ENCODE measurements around the gene WDR93. TPM values are rescaled to one million over a fixed set of nuclear protein-coding genes. Genes with fewer than 3 reads are reported as not detected.
A peak's percentile ranks its signal among the peaks of the same experiment; 100 is the strongest.
"Not testable (repeated sequence)": the region's sequence is repeated elsewhere in the genome, so short reads cannot be mapped to it uniquely, and the experiment has no call there.

Gene WDR93
- total RNA-seq, 1 donor from 2014 or later, result not detected

GRCh38 chr15:89681146-89681545, 9.5 kb upstream of the WDR93 start:
- no peak for DNase-seq
- Mint-ChIP-seq H3K27ac (ENCODE audit: unreplicated experiment) (no peak overlapping the region), H3K36me3 (ENCODE audit: unreplicated experiment) (no peaks in the 10 kb centered on the region), H3K4me1 (ENCODE audit: low read depth, unreplicated experiment) (no peaks in the 10 kb centered on the region), H3K9me3 (ENCODE audit: unreplicated experiment) (no peaks in the 10 kb centered on the region), H3K27me3 (ENCODE audit: unreplicated experiment) (no peaks in the 10 kb centered on the region), H3K4me3 (ENCODE audit: unreplicated experiment) (no peak overlapping the region)
- no peak for TF ChIP-seq CTCF (IDR thresholded peaks at IDR 0.05; ENCODE audit: partially characterized antibody, unreplicated experiment)

GRCh38 chr15:89685995-89686394, 4.6 kb upstream of the WDR93 start:
- H3K27ac Mint-ChIP-seq (ENCODE audit: unreplicated experiment), result no peak overlapping the region
- no peak for TF ChIP-seq CTCF (IDR thresholded peaks at IDR 0.05; ENCODE audit: partially characterized antibody, unreplicated experiment)

GRCh38 chr15:89686522-89686921, 4.1 kb upstream of the WDR93 start:
- TF ChIP-seq CTCF (IDR thresholded peaks at IDR 0.05; ENCODE audit: partially characterized antibody, unreplicated experiment), result no peak
- Mint-ChIP-seq H3K27ac (ENCODE audit: unreplicated experiment) (no peak overlapping the region), H3K36me3 (ENCODE audit: unreplicated experiment) (no peaks in the 10 kb centered on the region), H3K9me3 (ENCODE audit: unreplicated experiment) (no peaks in the 10 kb centered on the region), H3K27me3 (ENCODE audit: unreplicated experiment) (no peaks in the 10 kb centered on the region), H3K4me1 (ENCODE audit: low read depth, unreplicated experiment) (no peaks in the 10 kb centered on the region), H3K4me3 (ENCODE audit: unreplicated experiment) (no peak overlapping the region)
- no peak for DNase-seq

More at GRCh38 chr15:89685995-89686394, 4.6 kb upstream of the WDR93 start:
- H3K27me3 Mint-ChIP-seq (ENCODE audit: unreplicated experiment), result no peaks in the 10 kb centered on the region
- no peaks in the 10 kb centered on the region for H3K36me3 Mint-ChIP-seq (ENCODE audit: unreplicated experiment)
- H3K4me1 Mint-ChIP-seq (ENCODE audit: low read depth, unreplicated experiment), result no peaks in the 10 kb centered on the region
- no peak overlapping the region for H3K4me3 Mint-ChIP-seq (ENCODE audit: unreplicated experiment)
- no peaks in the 10 kb centered on the region for H3K9me3 Mint-ChIP-seq (ENCODE audit: unreplicated experiment)
- DNase-seq, result no peak

GRCh38 chr15:89689930-89690275, 708 bp upstream of the WDR93 start:
- H3K36me3 Mint-ChIP-seq (ENCODE audit: unreplicated experiment); H3K4me1 Mint-ChIP-seq (ENCODE audit: low read depth, unreplicated experiment); H3K27me3 Mint-ChIP-seq (ENCODE audit: unreplicated experiment); DNase-seq; H3K27ac Mint-ChIP-seq (ENCODE audit: unreplicated experiment); H3K9me3 Mint-ChIP-seq (ENCODE audit: unreplicated experiment): not testable (repeated sequence)
- peak overlapping the region; percentile 89 for H3K4me3 Mint-ChIP-seq (ENCODE audit: unreplicated experiment)

GRCh38 chr15:89693091-89693490, 2.5 kb downstream of the WDR93 start:
- H3K36me3 Mint-ChIP-seq (ENCODE audit: unreplicated experiment), result no peaks in the 10 kb centered on the region
- no peak overlapping the region for H3K4me3 Mint-ChIP-seq (ENCODE audit: unreplicated experiment)
- H3K27ac Mint-ChIP-seq (ENCODE audit: unreplicated experiment), result no peak overlapping the region
- H3K4me1 Mint-ChIP-seq (ENCODE audit: low read depth, unreplicated experiment), result no peaks in the 10 kb centered on the region
- H3K27me3 Mint-ChIP-seq (ENCODE audit: unreplicated experiment), result peaks cover 2% of the 10 kb centered on the region
- no peak for DNase-seq
- TF ChIP-seq CTCF (IDR thresholded peaks at IDR 0.05; ENCODE audit: partially characterized antibody, unreplicated experiment), result no peak
- H3K9me3 Mint-ChIP-seq (ENCODE audit: unreplicated experiment), result no peaks in the 10 kb centered on the region

- no peak for TF ChIP-seq CTCF (IDR thresholded peaks at IDR 0.05; ENCODE audit: partially characterized antibody, unreplicated experiment)
- H3K4me3 Mint-ChIP-seq (ENCODE audit: unreplicated experiment), result no peak overlapping the region
- H3K27me3 Mint-ChIP-seq (ENCODE audit: unreplicated experiment), result peaks cover 2% of the 10 kb centered on the region
- no peak overlapping the region for H3K27ac Mint-ChIP-seq (ENCODE audit: unreplicated experiment)
- H3K4me1 Mint-ChIP-seq (ENCODE audit: low read depth, unreplicated experiment), result no peaks in the 10 kb centered on the region
- H3K36me3 Mint-ChIP-seq (ENCODE audit: unreplicated experiment), result no peaks in the 10 kb centered on the region
- H3K9me3 Mint-ChIP-seq (ENCODE audit: unreplicated experiment), result no peaks in the 10 kb centered on the region
- no peak for DNase-seq
These were observed 3.1 kb downstream of the WDR93 start for GRCh38 chr15:89693696-89694095.

Measured in glutamatergic neuron (in vitro differentiated cells).